GM19351 (cell line): ENCODE measurements around the gene RAB17.

Experiments used
- ATAC-seq: cut with Tn5 transposase; IDR thresholded peaks from one replicate; pipeline ENCODE4 v1.9.1; 2021; ENCODE audit warnings: mild to moderate bottlenecking, moderate library complexity; ENCODE audit not compliant: unreplicated experiment

The RAB17 gene

DNA sequence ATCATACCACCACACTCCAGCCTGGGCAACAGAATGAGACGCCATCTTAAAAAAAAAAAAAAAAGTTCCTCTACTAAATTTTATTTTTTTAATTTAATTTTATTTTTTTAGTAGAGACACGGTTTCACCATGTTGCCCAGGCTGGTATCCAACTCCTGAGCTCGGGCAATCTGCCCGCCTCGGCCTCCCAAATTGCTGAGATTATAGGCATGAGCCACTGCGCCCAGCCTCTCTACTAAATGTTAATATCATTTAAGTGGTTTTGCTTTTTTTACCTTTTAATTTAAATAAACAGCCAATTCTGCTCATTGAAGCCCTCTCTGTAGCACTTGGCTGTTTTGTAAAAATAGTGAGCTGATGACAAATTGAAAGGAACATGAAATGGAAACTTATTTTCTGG lies 9.2 kb downstream of the RAB17 start:
- ATAC-seq = no peak

DNA sequence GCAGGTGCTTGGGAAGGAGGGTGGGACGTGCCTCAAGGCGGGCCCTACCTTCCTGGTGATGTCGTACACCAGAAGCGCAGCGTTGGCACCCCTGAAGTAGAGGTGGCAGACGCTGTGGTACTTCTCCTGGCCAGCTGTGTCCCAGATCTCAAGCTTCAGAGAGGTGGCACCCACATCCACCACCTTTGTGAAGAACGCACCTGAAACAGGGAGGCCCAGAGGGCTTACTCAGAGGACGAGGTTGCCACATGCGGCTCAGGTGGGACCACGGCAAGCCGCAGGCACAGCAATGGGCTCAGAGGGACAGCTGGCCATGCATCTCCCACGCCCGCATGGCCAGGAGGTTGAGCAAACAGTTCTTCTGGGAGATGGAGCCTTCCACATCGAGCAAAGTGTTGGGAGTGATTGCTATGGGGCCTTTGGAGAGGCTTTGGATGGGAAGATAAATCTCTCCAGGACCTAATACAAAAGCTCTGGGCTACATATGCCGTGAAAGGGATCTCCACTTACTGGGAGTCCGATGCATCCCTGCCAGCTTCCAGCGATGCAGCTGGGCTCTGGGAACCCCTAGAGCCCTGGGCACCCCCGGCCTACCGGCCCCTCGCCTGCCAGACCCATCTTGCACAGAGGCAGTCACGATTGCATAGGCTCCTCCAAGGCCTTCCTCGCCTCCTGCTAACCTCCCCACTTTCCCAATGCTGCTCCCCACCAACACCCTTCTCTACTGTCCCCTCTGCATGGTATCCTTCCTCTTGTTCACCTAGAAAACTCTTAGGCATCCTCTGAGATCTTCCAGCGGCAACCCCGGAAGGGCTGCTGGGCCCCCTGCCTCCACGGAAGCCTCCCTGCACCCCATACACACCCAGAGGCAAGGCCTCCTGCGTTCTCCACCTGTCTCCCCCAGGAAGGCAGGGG lies 12.3 kb downstream of the RAB17 start:
- ATAC-seq = no peak

DNA sequence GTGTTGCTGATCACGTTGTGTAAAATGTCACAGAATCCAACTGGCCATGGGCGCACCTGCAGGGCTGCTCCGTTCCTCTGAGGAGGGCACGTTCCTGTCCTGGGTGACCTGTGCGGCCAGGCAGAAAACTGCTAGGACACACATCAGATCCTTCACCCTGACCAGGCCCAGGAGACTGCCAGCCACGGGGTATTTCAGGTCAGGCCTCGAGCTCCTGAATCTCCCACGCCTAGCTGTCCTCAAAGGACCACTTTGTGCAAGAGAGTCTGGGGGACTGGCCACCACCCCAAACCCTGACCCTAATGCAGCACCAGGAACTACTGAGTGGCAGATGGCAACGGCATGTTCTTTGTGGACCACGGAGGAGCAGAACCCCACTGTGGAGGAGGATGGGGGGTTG lies 13.1 kb downstream of the RAB17 start:
- no peak for ATAC-seq

DNA sequence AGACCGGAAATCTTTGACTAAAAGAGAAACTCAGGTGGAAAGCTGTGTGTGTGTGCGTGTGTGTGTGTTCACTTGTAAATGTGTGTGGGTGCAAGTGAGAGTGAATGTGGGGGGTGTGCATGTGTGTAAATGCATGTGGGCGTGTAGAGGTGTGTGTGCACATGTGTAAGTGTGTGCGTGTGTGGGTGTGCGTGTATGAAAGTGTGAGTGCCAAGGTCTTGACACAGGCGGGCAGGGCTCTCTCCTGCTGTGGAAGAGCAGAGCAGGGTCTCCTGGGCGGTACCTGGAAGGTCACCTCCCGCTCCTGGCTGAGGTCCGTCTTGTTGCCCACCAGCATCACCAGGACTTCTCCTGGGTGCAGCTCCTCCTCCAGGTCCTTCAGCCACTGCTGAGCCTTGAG lies 13.6 kb downstream of the RAB17 start:
- ATAC-seq = no peak

DNA sequence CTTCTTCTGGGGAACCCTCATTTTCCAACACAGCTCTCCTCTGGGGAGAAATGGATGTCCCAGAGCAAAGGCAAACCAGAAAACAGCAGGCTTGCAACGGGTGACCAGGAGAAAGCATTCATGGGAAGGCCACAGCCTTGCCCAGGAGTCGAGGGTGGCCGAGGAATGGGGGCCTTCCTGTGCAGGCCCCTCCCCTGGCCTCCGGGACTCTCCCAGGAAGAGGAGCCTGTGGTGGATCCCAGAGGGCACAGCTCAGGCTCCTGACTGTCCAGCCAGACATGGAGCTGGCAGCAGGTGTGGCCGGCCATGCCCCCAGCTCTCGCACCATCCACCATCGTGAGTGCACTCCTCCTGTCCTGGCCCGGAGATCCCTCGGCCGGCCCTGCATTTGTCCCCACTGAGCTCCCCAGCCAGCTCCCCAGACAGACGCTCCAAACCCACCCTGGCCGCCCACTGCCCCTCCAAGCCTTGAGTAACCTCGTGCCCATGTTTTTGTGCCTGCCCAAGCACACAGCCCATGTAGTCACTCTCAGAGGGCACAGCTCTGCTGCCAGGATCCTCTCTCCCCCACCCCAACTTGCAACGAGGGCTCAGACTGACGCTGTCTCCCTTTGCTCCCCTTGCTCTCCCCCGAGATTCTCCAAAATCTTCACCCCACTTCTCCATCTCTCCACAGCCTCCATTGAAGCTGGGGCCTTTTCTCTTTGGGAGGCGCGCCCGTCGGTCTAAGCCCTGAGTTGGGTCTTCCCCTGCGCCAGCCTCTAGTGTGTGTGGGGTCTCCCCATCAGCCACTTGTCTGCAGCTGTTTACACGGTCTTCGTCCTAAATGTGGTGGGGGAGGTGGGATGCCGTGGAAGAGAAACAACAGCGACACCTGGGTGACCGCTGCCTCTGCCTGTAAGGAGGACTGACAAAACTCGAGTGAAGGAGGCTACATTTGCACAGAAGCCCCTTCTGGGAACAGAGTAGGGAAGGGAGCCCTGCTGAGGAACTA lies 14.4 kb downstream of the RAB17 start:
- ATAC-seq = no peak

DNA sequence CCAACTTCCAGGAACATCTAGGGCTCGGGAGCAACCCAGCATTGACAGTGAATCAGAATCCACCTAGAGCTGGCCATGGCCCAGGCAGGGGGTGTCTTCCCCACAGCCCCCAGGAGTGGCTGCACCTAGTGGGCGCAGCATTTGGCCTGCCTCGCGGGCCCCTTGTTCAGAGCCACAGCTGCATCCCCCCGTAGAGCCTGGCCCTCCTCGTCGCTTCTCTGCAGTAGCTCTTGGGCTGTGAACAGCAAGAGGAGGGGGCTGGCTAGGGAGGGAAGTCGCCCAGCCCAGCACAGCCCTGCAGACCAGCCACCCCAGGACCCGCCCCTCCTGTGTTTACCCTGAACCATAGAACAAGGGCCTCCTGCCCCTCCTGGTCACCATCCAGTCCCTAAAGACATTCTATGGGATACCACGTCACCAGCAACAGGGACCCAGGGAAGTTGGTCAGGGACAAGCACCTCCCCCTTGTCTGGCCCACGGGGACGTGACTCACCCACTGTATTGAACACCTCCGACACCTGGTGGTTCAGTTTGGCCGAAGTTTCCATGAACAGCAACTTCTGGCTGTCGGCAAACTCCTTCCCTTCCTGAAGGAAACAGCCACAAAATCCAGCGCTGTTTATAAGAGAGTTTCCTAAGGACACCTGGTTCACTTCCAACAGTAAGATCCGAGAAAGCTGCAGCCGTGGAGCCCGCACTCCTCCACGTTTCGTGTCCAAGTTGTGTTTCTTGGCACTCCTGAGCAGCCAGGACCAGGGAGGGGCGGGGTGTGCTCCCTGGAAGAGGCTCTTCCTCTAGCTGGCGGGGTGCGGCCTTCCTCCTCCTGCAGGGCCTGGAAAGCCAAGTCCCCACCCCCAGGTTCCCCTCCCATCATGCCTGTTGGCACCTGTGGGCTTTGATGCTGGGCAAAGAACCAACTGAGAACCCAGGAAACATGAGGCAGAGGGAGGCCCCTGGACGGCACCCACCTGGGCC lies 15.4 kb downstream of the RAB17 start:
- ATAC-seq = no peak

DNA sequence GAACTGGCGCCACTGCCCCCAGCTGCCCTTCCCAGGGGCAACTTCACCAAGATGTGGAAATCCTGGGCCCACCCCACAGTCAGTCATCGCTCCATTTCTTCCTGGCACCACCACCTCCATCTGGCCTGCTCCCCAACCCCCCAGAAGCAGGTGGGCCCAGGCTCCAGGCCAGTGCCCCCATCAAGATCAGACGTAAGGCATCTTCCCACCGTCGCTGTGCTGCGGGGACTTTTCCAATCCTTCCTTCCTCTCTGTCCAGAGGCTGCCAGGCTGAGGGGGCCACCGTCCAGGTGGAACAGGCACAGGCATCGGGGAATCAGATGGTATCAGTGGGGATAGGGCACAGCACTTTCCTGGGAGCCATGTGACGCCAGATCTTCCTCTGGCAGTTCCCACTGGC lies 16.1 kb downstream of the RAB17 start:
- no peak for ATAC-seq

DNA sequence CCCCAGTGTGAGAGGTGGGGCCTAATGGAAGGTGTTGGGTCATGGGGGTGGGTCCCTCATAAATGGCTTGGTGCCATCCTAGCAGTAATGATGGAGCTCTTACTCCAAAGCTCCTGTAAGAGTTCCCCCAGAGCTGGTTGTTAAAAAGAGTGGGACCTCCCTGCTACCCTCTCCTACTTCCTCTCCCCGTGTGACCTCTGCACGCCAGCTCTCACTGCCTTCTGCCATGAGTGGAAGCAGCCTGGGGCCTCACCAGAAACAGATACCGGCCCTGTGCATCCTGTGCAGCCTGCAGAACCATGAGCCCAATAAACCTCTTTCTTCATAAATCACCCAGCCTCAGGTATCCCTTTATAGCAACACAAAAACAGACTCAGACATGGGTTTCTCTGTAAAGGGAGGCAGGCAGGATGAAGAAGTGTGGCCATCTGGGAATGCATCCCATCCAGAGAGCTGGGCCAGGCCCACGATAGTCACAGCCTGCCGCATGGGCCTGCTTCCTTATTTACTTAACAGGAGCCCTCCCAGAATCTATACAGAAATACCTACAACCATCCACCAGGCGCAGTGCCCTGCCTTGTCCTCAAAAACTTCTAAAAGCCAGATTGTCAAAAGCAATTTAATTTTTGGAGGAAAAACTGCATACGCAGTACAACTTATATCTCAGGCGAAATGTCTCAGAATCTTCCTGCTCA lies 16.7 kb downstream of the RAB17 start:
- ATAC-seq = no peak

DNA sequence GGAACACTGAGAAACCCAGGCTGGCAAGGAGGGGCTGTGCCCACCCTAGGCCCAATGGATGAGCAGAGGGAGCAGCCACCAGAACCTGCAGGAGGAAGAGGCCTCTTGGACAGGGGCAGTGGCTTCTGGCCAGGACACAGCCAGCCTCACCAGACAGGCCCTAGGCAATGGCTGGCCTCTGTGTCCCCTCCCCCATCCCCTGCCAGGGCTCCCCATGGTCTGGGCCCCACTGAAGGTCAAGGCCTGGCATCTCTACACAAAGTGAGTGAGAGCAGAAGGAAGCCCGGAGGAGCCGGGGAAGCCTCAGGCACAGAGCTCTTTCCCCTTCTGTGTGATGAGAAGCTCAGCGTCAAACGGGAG lies 17.8 kb downstream of the RAB17 start:
- ATAC-seq = no peak

DNA sequence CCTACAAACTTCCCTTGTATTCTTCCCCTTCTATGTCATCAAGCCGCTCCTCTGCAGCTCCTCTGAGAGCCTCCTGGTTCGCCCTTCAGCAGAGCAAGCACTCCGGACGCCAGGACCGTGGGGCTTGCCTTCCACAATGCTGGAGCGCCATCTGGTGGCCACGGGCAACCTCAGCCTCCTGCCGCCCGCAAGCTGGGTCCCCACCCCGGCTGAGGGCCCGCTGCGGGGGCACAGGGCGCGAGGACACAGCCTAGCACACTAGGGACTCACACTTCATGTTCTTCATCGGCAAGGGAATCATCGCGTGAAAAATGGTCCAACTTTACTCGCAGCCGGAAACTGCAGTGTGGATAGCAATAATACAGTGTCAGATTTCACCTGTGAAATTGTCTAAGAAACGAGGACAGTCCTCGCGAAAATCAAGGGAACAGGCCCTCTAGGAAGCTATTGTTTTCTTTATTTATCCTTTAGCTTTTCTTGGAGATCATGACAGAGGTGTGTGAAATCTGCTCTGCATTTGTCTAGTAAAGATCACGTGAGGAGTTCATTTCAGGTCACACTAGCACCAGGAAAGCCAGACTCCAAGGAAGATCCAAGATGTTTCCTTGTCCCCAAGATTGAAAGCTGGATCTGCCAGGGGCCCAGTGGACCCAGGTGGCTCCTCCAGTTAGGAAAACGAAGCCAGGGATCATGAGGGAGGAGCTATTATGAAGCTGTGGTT lies 18.4 kb downstream of the RAB17 start:
- ATAC-seq = peak; percentile 97

DNA sequence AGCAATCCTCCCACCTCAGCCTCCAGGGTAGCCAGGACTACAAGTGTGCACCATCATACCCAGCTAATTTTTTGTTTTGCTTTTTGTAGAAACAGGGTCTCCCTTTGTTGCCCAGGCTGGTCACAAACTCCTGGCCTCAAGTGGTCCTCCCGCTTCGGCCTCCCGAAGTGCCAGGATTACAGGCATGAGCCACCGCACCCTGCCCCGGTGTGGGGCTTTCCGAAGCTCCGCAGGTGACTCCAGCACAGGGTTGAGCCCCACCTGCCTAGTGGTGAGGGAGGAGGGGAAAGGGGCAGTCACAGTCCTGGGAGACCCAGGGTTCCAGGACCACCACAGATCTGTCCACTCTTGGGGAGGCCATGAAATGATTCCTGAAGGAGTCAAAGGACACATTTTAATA lies 19.0 kb downstream of the RAB17 start:
- ATAC-seq = no peak

DNA sequence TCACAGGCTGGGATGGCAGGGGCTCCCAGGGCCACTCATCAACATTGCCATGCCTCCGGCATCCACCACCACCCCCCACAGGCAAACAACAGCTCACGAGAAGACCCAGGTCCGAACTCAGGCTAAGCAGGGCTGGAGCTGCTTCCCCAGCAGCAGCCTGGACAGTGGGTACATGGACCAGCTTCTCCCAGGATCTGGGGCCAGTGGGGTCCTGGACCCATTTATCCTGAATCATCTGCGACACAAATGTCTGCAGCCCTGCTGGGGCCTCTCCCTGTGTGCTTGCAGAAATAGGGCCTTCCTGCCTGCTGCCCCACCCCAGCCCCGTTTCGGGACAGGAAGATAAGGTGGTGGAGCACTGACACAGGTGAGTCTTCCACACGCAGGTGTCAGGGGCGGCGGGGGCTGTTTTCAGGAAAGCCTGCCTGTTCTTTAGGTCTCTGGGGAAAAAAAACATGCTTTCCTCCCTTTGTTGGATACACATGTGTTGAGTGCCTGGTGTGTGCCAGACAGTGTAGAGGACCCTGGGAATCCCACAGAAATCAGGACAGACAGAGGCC lies 19.7 kb downstream of the RAB17 start:
- ATAC-seq = no peak

DNA sequence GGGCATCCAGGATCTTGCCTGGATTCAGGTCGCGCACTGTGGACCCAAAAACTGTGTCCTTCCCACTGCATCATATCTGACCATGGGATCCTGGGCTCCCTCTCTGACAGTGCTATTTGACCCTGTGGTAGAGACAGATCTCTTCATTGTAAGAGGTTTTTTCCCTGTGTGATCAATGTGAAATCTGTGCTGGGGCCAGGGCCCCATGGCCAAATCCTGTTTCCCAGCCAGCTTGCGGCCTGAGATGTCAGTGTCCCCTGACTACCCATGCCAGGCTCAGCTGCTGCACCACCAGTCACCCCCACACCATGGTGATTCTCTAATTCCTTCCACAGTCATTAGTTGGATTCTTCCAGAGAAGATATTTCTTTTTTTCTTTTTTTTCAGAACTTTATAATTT lies 20.6 kb downstream of the RAB17 start:
- ATAC-seq = no peak

DNA sequence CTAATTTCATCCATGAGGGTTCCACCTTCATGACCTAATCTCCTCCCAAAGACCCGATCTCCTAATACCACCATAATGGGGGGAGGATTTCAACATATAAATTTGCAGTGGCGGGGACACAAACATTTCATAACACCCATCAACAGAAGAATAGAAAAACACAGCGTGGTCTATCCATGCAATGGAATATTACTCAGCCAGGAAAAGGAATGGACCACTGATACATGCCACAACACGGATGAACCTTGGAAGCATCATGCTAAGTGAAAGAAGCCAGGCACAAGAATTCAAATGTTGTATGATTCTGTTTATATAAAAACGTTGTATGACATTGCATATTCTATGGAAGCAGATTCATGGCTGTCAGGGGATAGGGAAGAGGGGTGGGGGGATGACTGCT lies 21.5 kb downstream of the RAB17 start:
- no peak for ATAC-seq

DNA sequence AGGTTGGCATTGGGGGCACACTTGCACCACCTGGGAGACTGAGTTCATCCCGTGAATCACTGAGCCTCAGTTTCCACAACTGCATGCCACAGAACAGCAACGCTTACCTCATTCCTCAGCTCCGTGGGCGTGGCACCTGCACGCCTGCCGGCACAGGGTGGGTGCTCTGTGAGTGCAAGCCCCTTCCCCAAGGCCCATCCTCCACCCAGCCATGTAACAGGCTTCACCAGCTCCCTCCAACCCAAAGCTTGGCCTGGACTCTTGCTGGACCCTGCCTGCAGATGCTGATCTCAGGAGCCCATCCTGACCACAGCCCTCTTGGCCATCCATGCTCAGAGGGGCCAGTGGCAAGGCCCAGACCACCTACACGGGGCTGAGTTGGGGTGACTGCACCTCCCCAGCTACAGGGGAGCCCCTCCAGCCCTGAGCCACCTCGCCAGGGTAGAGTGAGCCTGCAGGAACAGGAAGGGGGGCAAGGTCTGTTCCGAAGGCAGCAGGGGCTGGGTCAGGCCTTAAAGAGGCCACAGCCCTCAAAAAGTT lies 22.3 kb downstream of the RAB17 start:
- ATAC-seq = no peak

DNA sequence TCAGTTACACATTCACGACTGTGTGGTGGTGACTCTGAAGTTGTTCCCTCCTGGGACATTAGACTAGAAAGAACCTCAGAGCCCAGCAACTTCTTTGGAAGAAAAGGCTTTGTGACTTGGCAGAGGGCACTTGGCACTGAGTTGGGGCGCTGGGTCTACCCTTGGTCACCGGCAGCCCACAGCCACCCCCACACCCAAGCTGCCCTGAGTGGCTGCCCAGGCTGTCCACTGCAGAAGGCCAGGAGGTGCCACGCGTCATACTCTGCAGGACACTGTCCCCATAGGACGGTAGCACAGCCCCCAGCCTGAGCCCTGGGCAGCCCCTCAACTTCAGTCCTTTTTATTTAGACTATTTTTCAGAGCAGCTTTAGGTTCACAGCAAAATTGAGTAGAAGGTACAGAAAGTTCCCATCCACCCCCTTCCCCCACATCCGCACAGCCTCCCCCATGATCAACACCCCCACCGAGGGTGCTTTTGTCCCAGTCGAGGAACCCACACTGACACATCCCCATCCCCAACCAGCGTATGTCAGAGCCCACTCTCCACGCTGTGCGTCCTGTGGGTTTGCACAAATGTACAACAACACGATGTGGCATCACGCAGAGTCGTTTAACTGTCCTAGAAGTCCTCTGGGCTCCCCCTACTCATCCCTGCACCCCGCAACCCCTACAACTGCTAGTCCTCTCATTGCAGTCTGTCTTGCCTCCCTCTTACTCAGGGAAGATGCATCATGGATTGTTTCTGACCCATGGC lies 23.1 kb downstream of the RAB17 start:
- ATAC-seq = no peak

DNA sequence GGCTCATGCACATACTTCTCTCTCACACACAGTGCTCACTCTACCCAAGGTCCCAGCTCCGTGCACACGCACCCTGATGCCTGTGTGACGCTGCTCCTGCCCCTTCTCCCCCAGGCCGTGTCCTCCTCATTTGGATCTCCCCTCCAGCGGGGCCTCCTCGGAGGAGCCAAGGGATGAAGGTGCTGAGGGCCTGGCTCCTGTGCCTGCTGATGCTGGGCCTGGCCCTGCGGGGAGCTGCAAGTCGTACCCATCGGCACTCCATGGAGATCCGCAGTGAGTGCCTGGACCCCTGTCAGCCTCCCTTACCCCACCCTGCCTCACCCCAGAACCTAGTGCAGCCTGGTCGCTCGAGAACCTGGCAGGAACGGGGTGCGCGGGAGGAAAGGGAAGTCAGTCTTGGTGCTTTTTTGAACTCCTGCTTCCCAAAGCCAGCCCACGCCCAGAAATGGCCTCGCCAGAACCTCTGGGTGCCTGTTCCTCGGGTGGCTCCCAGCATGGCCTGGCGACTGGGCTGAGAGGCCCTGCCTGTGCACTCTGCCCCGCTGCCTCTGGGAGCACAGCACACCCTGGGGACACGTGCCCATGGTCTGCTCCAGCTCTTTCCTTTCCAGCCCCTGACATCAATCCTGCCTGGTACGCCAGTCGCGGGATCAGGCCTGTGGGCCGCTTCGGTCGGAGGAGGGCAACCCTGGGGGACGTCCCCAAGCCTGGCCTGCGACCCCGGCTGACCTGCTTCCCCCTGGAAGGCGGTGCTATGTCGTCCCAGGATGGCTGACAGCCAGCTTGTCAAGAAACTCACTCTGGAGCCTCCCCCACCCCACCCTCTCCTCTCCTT lies 23.9 kb downstream of the RAB17 start, which contains the start of gene PRLH:
TSS of gene PRLH (plus strand) at position 174 of the 835 bp plus-strand sequence. CDS start at position 174, 0 bp downstream.
- no peak for ATAC-seq
